SH-SY5Y (cell line): ENCODE measurements around the gene NMRK2.

Experiments used
- GATA2 ChIP-seq: IDR thresholded peaks from 2 replicates; pipeline ENCODE4 v1.6.1; 2011; ENCODE audit warnings: mild to moderate bottlenecking, low read depth, low read length
- GATA3 ChIP-seq: IDR thresholded peaks from 2 replicates; pipeline ENCODE4 v1.6.1; 2011; ENCODE audit warnings: low read depth, mild to moderate bottlenecking, low read length, moderate library complexity

GRCh38 chr19:3959766-3960131 is 26.9 kb downstream of the NMRK2 start:
- TF ChIP-seq GATA3 (no peak), GATA2 (no peak)
